H1 (cell line): ENCODE results near the gene CHEK2.

Source experiments
- CBX8 ChIP-seq: fragments of 300-800, 300-1000 bp; sonication (generic); IDR thresholded peaks from 2 replicates; pipeline ENCODE4 v1.7.1; 2016; ENCODE audit warnings: low read depth, low read length, borderline replicate concordance
- CTCF ChIP-seq, 3 experiments: IDR thresholded peaks; 1 replicate in 2 of 3; 2 replicates in 1 of 3; pipeline versions ENCODE4 v1.5.1 to v1.6.1; 2011; ENCODE audit warnings: low read length in 3 of 3, mild to moderate bottlenecking in 3 of 3, inconsistent platforms in 2 of 3, low read depth in 1 of 3, moderate library complexity in 1 of 3; ENCODE audit not compliant: insufficient read depth in 1 of 3; ENCODE audit errors: control extremely low read depth in 1 of 3
- EZH2 ChIP-seq: fragments of 200-600 bp; sonication (generic); IDR thresholded peaks from 2 replicates; pipeline ENCODE4 v1.7.1; 2012; ENCODE audit warnings: low read depth, mild to moderate bottlenecking, moderate library complexity, low read length, inconsistent platforms; ENCODE audit not compliant: severe bottlenecking
- GTF2F1 ChIP-seq: IDR thresholded peaks from 2 replicates; pipeline ENCODE4 v1.6.1; 2012; ENCODE audit warnings: low read depth, low read length, improper control_type of control experiment, borderline replicate concordance
- POLR2A ChIP-seq, 2 experiments: IDR thresholded peaks; 1 replicate in 1 of 2; 2 replicates in 1 of 2; pipeline ENCODE4 v1.6.1; 2011; ENCODE audit warnings: low read depth in 2 of 2, low read length in 2 of 2, mild to moderate bottlenecking in 2 of 2; ENCODE audit errors: control extremely low read depth in 1 of 2
- POLR2AphosphoS5 ChIP-seq: IDR thresholded peaks from 2 replicates; pipeline ENCODE4 v1.6.1; 2011; ENCODE audit warnings: low read depth, low read length
- SP1 ChIP-seq: IDR thresholded peaks from 2 replicates; pipeline ENCODE4 v1.6.1; 2011; ENCODE audit warnings: low read depth, low read length
- TAF1 ChIP-seq: IDR thresholded peaks from 2 replicates; pipeline ENCODE4 v1.6.1; 2011; ENCODE audit warnings: mild to moderate bottlenecking, low read depth, low read length
- YY1 ChIP-seq: IDR thresholded peaks from 2 replicates; pipeline ENCODE4 v1.6.1; 2011; ENCODE audit warnings: low read depth, mild to moderate bottlenecking, low read length

GRCh38 chr22:28773461-28773867 lies 31.8 kb upstream of the CHEK2 start:
- no peak for TF ChIP-seq SP1
- no peak for TF ChIP-seq CTCF (IDR thresholded peaks at IDR 0.05; ENCODE audit: control extremely low read depth in 1 of 3, insufficient read depth in 1 of 3, low read depth in 1 of 3, low read length in 3 of 3)
- no peak for TF ChIP-seq YY1
- TF ChIP-seq GTF2F1: no peak
- no peak for TF ChIP-seq POLR2AphosphoS5
- TF ChIP-seq POLR2A (IDR thresholded peaks at IDR 0.05; ENCODE audit: control extremely low read depth in 1 of 2, low read depth in 2 of 2, low read length in 2 of 2): no peak
- TF ChIP-seq CBX8: no peak
- no peak for TF ChIP-seq EZH2
- no peak for TF ChIP-seq TAF1
